Measurements from ENCODE around the gene OR8J1. TPM values are rescaled to one million over a fixed set of nuclear protein-coding genes. Genes with fewer than 3 reads are reported as not detected.

OR8J1 gene
- total RNA-seq, 2 donors from 2014 or later: not detected

GRCh38 chr11:56340289-56340688, 13.8 kb upstream of the OR8J1 start:
- no peaks in the 10 kb centered on the region for H3K36me3 ChIP-seq
- TF ChIP-seq POLR2A (IDR thresholded peaks at IDR 0.05) (no peak), POLR2AphosphoS5 (IDR thresholded peaks at IDR 0.05) (no peak), CTCF (IDR thresholded peaks at IDR 0.05) (no peak)
- H3K4me1 ChIP-seq (replicated peaks): no peaks in the 10 kb centered on the region
- no peak for DNase-seq (ENCODE audit: low spot score)
- H3K27me3 ChIP-seq (replicated peaks; ENCODE audit: insufficient read depth): no peaks in the 10 kb centered on the region
- H3K9me3 ChIP-seq: no peaks in the 10 kb centered on the region
- intact Hi-C loops (cut with DNase I): no loop called here
- H3K27ac ChIP-seq: no peak overlapping the region
- no peak overlapping the region for H3K4me3 ChIP-seq

GRCh38 chr11:56345739-56346138, 8.4 kb upstream of the OR8J1 start, which contains the start of gene OR8K1:
TSS of gene OR8K1 (plus strand) at chr11:56346039. CDS start at chr11:56346039, 0 bp downstream.
- H3K9me3 ChIP-seq: no peaks in the 10 kb centered on the region
- no peak for DNase-seq (ENCODE audit: low spot score)
- TF ChIP-seq CTCF (IDR thresholded peaks at IDR 0.05): no peak
- TF ChIP-seq POLR2A (IDR thresholded peaks at IDR 0.05): no peak
- no peak for TF ChIP-seq POLR2AphosphoS5 (IDR thresholded peaks at IDR 0.05)
- H3K27me3 ChIP-seq (replicated peaks; ENCODE audit: insufficient read depth): no peaks in the 10 kb centered on the region
- H3K4me3 ChIP-seq: no peak within 1 kb of the TSS
- no peaks in the 10 kb centered on the region for H3K4me1 ChIP-seq (replicated peaks)
- 100% methylated on average over 1 of the region's 1 CpG for WGBS
- intact Hi-C loops (cut with DNase I): no loop called here
- no peaks in the 10 kb centered on the region for H3K36me3 ChIP-seq
- H3K27ac ChIP-seq: no peak within 1 kb of the TSS

- no peak for TF ChIP-seq CTCF (IDR thresholded peaks at IDR 0.05)
- TF ChIP-seq POLR2A (IDR thresholded peaks at IDR 0.05): no peak
- no peak for TF ChIP-seq POLR2AphosphoS5 (IDR thresholded peaks at IDR 0.05)
- H3K27me3 ChIP-seq (replicated peaks; ENCODE audit: insufficient read depth): no peaks in the 10 kb centered on the region
- no peaks in the 10 kb centered on the region for H3K4me1 ChIP-seq (replicated peaks)
- no peak for DNase-seq (ENCODE audit: low spot score)
- intact Hi-C loops (cut with DNase I): no loop called here
- no peak within 1 kb of the TSS for H3K27ac ChIP-seq
- H3K36me3 ChIP-seq: no peaks in the 10 kb centered on the region
- no peak within 1 kb of the TSS for H3K4me3 ChIP-seq
- 76% methylated on average over 2 of the region's 2 CpGs for WGBS
- no peaks in the 10 kb centered on the region for H3K9me3 ChIP-seq
Measured at GRCh38 chr11:56375324-56375723, 21.2 kb downstream of the OR8J1 start, which contains the start of gene OR8U1. TSS of gene OR8U1 (plus strand) at chr11:56375624. CDS start at chr11:56375624, 0 bp downstream.

- 91% methylated on average over 2 of the region's 2 CpGs for WGBS
Measured at GRCh38 chr11:56380120-56380519, 26.0 kb downstream of the OR8J1 start.

DNA sequence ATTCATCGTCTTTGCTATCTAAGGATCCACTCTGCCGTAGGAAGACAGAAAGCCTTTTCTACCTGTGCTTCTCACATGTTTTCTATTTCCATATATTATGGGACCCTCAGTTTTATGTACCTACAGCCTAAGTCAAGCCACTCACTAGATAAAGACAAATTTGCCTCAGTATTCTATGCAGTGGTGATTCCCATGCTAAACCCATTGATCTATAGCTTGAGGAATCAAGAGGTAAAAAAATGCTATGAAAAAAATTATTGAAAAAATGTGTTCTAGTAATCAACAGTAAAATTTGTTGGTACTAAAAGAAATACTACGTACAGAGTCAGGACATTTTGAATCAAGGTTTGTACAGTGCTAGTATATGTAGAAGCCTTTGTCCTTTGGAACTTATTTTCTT, 40.3 kb downstream of the OR8J1 start:
- H3K9me3 ChIP-seq: no peaks in the 10 kb centered on the region
- H3K4me3 ChIP-seq: no peak overlapping the region
- WGBS: 83% methylated on average over 3 of the region's 3 CpGs
- H3K4me1 ChIP-seq (replicated peaks): no peaks in the 10 kb centered on the region
- intact Hi-C loops (cut with DNase I): no loop called here
- H3K27ac ChIP-seq: no peak overlapping the region
- no peak for DNase-seq (ENCODE audit: low spot score)
- H3K36me3 ChIP-seq: no peaks in the 10 kb centered on the region
- no peaks in the 10 kb centered on the region for H3K27me3 ChIP-seq (replicated peaks; ENCODE audit: insufficient read depth)
- TF ChIP-seq POLR2A (IDR thresholded peaks at IDR 0.05): no peak
- no peak for TF ChIP-seq CTCF (IDR thresholded peaks at IDR 0.05)
- TF ChIP-seq POLR2AphosphoS5 (IDR thresholded peaks at IDR 0.05): no peak

More at GRCh38 chr11:56380120-56380519, 26.0 kb downstream of the OR8J1 start:
- Histone ChIP-seq H3K36me3 (no peaks in the 10 kb centered on the region), H3K4me3 (no peak overlapping the region), H3K4me1 (replicated peaks) (no peaks in the 10 kb centered on the region), H3K27ac (no peak overlapping the region), H3K9me3 (no peaks in the 10 kb centered on the region), H3K27me3 (replicated peaks; ENCODE audit: insufficient read depth) (no peaks in the 10 kb centered on the region)
- intact Hi-C loops (cut with DNase I): no loop called here
- no peak for TF ChIP-seq POLR2A (IDR thresholded peaks at IDR 0.05)
- TF ChIP-seq POLR2AphosphoS5 (IDR thresholded peaks at IDR 0.05): no peak
- DNase-seq (ENCODE audit: low spot score): no peak
